Mammary epithelial cell (primary cell): ENCODE results near the gene IVL.

ENCODE experiments used
- EZH2 ChIP-seq: IDR thresholded peaks from 2 replicates; pipeline ENCODE4 v1.6.1; 2012; ENCODE audit warnings: low read length, inconsistent platforms, borderline replicate concordance
- TF ChIP-seq, protein P1 (sequence below), 2 donors: IDR thresholded peaks in 1 of 2; conservative IDR thresholded peaks in 1 of 2; 2 replicates each; pipeline ENCODE4 v1.5.1; 2011 to 2012; ENCODE audit warnings: inconsistent platforms in 2 of 2, low read length in 2 of 2, mild to moderate bottlenecking in 2 of 2, control low read depth in 1 of 2, low read depth in 1 of 2; ENCODE audit not compliant: insufficient read depth in 1 of 2; ENCODE audit errors: extremely low read depth in 1 of 2

DNA sequence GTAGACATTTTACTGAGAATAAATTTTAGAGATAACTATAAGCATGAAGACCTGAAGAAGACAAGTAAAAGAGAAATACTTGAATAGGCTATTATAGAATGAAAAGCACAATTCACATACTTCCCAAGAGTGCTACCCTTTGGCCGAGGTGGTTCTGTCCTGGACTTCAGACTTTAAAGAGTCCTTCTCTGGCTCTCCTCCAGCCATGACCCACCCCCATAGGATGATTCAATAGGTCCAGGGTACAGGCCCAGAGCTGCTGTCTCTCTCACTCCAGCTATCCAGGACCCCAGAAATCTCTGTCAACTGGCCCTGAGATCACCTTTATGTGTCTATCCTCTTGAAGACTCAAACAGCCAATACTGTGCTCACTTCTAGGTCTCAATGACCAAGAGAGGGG lies 31.5 kb upstream of the IVL start:
- TF ChIP-seq, protein P1, sequence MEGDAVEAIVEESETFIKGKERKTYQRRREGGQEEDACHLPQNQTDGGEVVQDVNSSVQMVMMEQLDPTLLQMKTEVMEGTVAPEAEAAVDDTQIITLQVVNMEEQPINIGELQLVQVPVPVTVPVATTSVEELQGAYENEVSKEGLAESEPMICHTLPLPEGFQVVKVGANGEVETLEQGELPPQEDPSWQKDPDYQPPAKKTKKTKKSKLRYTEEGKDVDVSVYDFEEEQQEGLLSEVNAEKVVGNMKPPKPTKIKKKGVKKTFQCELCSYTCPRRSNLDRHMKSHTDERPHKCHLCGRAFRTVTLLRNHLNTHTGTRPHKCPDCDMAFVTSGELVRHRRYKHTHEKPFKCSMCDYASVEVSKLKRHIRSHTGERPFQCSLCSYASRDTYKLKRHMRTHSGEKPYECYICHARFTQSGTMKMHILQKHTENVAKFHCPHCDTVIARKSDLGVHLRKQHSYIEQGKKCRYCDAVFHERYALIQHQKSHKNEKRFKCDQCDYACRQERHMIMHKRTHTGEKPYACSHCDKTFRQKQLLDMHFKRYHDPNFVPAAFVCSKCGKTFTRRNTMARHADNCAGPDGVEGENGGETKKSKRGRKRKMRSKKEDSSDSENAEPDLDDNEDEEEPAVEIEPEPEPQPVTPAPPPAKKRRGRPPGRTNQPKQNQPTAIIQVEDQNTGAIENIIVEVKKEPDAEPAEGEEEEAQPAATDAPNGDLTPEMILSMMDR (conservative IDR thresholded peaks at IDR 0.05 in 1 of 2, IDR thresholded peaks at IDR 0.05 in 1 of 2; ENCODE audit: extremely low read depth in 1 of 2, insufficient read depth in 1 of 2, low read depth in 1 of 2, low read length in 2 of 2) = no peak
- TF ChIP-seq EZH2 = no peak
